ENCODE data around the gene HELZ2.

DNA sequence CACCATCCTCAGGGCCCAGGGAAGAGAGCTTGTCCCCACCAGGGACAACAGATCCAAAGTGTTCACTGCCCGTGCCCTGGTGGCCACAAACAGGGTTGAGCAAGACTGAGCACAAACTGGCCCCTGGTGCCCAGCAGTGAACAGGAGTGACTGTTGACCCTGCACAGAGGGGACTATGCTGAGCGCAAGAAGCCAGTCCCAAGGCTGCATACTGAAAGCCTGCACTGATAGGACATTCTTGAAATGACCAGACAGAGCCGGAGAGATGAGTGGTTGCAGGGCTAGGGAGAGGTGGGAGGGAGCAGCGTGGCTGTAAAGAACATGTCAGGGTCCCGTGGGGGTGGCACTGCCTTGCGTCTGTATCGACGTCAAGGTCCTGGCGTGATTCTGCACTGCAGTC lies 23.0 kb downstream of the HELZ2 start:
- TF ChIP-seq, protein P1, sequence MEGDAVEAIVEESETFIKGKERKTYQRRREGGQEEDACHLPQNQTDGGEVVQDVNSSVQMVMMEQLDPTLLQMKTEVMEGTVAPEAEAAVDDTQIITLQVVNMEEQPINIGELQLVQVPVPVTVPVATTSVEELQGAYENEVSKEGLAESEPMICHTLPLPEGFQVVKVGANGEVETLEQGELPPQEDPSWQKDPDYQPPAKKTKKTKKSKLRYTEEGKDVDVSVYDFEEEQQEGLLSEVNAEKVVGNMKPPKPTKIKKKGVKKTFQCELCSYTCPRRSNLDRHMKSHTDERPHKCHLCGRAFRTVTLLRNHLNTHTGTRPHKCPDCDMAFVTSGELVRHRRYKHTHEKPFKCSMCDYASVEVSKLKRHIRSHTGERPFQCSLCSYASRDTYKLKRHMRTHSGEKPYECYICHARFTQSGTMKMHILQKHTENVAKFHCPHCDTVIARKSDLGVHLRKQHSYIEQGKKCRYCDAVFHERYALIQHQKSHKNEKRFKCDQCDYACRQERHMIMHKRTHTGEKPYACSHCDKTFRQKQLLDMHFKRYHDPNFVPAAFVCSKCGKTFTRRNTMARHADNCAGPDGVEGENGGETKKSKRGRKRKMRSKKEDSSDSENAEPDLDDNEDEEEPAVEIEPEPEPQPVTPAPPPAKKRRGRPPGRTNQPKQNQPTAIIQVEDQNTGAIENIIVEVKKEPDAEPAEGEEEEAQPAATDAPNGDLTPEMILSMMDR (IDR thresholded peaks at IDR 0.05): no peak
- no peak for TF ChIP-seq POLR2A (IDR thresholded peaks at IDR 0.05)
